Left lung (tissue), 10 donors: ENCODE measurements around the gene MLPH. TPM values are rescaled to one million over a fixed set of nuclear protein-coding genes. Genes with fewer than 3 reads are reported as not detected.

Source experiments
- ATAC-seq: fragments of 200-7000 bp; cut with Tn5 transposase; one replicate; pipeline ENCODE4 v1.9.1; 2020; ENCODE audit warnings: moderate library complexity
- DNase-seq, 4 donors: peaks; one replicate each; pipeline ENCODE4 v3.0.0-alpha.2; 2013 to 2020
- H3K27ac ChIP-seq, 2 donors: fragments of 200-600 bp; sonication (generic) in 1 of 2; one replicate each; pipeline versions ENCODE4 v1.5.0 to v1.8.0; 2020 to 2021
- H3K27me3 ChIP-seq, 2 donors: fragments of 200-600 bp; sonication (generic) in 1 of 2; one replicate each; pipeline versions ENCODE4 v1.5.0 to v1.8.0; 2020 to 2021
- H3K36me3 ChIP-seq, 2 donors: fragments of 200-600 bp; sonication (generic) in 1 of 2; one replicate each; pipeline versions ENCODE4 v1.5.0 to v1.8.0; 2020 to 2021
- H3K4me1 ChIP-seq, 2 donors: fragments of 200-600 bp; one replicate each; pipeline ENCODE4 v1.8.0; 2021
- H3K4me3 ChIP-seq, 2 donors: fragments of 200-600 bp; sonication (generic) in 1 of 2; one replicate each; pipeline versions ENCODE4 v1.5.0 to v1.8.0; 2020 to 2021; ENCODE audit warnings: mild to moderate bottlenecking in 1 of 2
- H3K9me3 ChIP-seq, 2 donors: fragments of 200-600 bp; sonication (generic) in 1 of 2; one replicate each; pipeline versions ENCODE4 v1.5.0 to v1.8.0; 2020 to 2021
- intact Hi-C, 2 donors: fragments of 100-400 bp; cut with DNase I; formaldehyde crosslinking; loops; one replicate each; pipeline versions ENCODE4 v1.11.2 to v1.14.2; 2022
- polyA plus RNA-seq, 6 donors: library from polyadenylated mRNA; unstranded; fragments of 120-200 nt; gene quantifications; one replicate each; pipeline ENCODE4 v1.2.1, GENCODE V29; 2013; ENCODE audit not compliant: insufficient read length in 6 of 6
- total RNA-seq, 2 donors: library from RNA; stranded (reverse); fragmentation: NEBNext Ultra II Directional; extraction: Animal tissue kit (Norgen Biotek cat#: 25700); gene quantifications; one replicate each; pipeline ENCODE4 v1.2.1, GENCODE V29; 2021
- TF ChIP-seq, protein P1 (sequence below), 2 donors: fragments of 200-600 bp; sonication (generic) in 1 of 2; IDR thresholded peaks; one replicate each; pipeline versions ENCODE4 v1.5.0 to v1.8.0; 2021; ENCODE audit warnings: antibody characterized with exemption in 2 of 2
- donor health status: DM: no; HTN: yes; CAD: no.
- donor health status: DM: no; HTN: no; CAD: no.

The MLPH gene
- total and polyA plus RNA-seq, 8 donors: 1.9 to 296 (median 3.2) TPM

- no peaks in the 10 kb centered on the region for H3K36me3 ChIP-seq
- peak; percentile 81 for ATAC-seq
- peak within 1 kb of the TSS; percentile 15 to 23 for H3K4me3 ChIP-seq
- H3K27me3 ChIP-seq: no peaks in the 10 kb centered on the region
- H3K4me1 ChIP-seq: peaks cover 3 to 25% of the 10 kb centered on the region in 2 donors
- H3K27ac ChIP-seq: peak within 1 kb of the TSS; percentile 71 to 79
- intact Hi-C loops: no loop called here
- peak in 3 of 4 donors; percentile 60 to 85 (median 76) for DNase-seq
- H3K9me3 ChIP-seq: no peaks in the 10 kb centered on the region
- TF ChIP-seq, protein P1, sequence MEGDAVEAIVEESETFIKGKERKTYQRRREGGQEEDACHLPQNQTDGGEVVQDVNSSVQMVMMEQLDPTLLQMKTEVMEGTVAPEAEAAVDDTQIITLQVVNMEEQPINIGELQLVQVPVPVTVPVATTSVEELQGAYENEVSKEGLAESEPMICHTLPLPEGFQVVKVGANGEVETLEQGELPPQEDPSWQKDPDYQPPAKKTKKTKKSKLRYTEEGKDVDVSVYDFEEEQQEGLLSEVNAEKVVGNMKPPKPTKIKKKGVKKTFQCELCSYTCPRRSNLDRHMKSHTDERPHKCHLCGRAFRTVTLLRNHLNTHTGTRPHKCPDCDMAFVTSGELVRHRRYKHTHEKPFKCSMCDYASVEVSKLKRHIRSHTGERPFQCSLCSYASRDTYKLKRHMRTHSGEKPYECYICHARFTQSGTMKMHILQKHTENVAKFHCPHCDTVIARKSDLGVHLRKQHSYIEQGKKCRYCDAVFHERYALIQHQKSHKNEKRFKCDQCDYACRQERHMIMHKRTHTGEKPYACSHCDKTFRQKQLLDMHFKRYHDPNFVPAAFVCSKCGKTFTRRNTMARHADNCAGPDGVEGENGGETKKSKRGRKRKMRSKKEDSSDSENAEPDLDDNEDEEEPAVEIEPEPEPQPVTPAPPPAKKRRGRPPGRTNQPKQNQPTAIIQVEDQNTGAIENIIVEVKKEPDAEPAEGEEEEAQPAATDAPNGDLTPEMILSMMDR (IDR thresholded peaks at IDR 0.05): no peak
Observed at GRCh38 chr2:237590272-237591140, 103.5 kb downstream of the MLPH start, which contains the start of gene RAB17. Gene RAB17 (minus strand): TSS chr2:237590734. CDS start chr2:237586154, 4,580 bp downstream.

DNA sequence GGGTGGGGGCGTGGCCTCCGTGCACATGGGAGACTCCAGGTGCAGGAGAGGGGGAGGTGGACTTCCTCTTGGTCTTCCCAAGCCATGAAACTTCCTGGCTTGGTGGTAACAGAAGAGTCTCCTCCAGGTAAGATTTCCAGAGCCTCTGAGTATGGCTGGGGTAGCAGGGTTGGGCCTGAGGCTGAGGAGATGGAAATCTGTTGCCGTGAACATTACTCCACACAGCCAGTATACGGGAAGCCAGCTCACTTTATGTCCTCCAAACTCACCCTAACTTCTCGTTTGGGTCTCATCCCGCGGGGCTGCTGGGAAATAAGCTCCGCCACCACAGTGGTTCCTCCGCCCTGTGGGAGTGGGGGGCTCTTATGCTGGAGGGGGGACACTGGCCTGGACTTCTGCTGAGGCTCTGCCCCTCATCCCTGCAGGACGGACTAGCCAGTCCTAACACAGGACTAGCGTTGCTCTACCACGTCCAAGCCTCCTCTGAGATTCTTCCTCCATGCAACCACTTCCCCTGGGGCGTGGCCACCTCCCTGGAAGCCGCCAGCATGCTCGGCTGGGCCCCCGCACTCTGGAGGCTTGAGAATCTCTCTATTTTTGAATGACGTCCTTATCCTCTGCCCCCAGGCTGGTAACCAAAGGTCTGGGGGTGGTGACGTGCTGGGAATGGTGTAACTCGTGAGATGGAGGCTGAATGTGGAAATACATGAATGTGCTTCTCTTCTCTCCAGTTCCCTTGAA, 104.3 kb downstream of the MLPH start:
- peak overlapping the region; percentile 14 to 23 for H3K4me3 ChIP-seq
- DNase-seq (peak in 1 of 4 donors; percentile 65), ATAC-seq (peak; percentile 25)
- H3K27ac ChIP-seq: peak overlapping the region; percentile 71 to 79
- no peaks in the 10 kb centered on the region for H3K9me3 ChIP-seq
- TF ChIP-seq, protein P1 (IDR thresholded peaks at IDR 0.05): no peak
- H3K4me1 ChIP-seq: peaks cover 3 to 25% of the 10 kb centered on the region in 2 donors
- H3K27me3 ChIP-seq: no peaks in the 10 kb centered on the region
- intact Hi-C loops: no loop called here
- no peaks in the 10 kb centered on the region for H3K36me3 ChIP-seq

GRCh38 chr2:237592425-237592980, 105.5 kb downstream of the MLPH start:
- DNase-seq: no peak
- TF ChIP-seq, protein P1 (IDR thresholded peaks at IDR 0.05): no peak
- intact Hi-C loops: no loop called here
- Histone ChIP-seq H3K4me3 (no peak overlapping the region), H3K9me3 (no peaks in the 10 kb centered on the region), H3K27ac (no peak overlapping the region), H3K27me3 (no peaks in the 10 kb centered on the region), H3K36me3 (no peaks in the 10 kb centered on the region), H3K4me1 (peaks cover 3 to 25% of the 10 kb centered on the region in 2 donors)
- no peak for ATAC-seq

DNA sequence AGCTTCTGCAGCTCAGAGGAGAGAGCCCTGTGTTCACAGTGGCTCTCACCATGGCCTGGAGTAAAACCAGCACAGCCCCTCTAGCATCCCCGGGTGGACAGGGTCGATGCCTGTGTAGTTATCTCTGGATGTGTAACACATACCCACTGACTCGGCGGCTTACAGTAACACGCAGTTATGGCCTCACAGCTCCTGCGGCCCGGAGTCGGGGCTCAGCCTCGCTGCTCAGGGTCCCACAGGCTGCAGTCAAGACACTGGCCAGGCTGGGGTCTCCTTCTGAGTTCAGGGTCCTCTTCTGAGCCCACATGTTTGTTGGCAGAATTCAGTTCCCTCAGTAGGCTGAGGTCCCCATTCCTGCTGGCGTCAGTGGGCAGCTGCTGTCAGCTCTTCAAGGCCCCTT, 106.0 kb downstream of the MLPH start:
- H3K4me1 ChIP-seq: peaks cover 3 to 25% of the 10 kb centered on the region in 2 donors

More for the DNA sequence above, 106.0 kb downstream of the MLPH start:
- intact Hi-C loops: no loop called here
- DNase-seq: no peak
- Histone ChIP-seq H3K4me3 (no peak overlapping the region), H3K27me3 (no peaks in the 10 kb centered on the region), H3K36me3 (no peaks in the 10 kb centered on the region), H3K27ac (no peak overlapping the region), H3K9me3 (no peaks in the 10 kb centered on the region)
- TF ChIP-seq, protein P1 (IDR thresholded peaks at IDR 0.05): no peak
- no peak for ATAC-seq
